IgD-negative memory B cell (primary cell): ENCODE results near the gene TCN1. TPM values are rescaled to one million over a fixed set of nuclear protein-coding genes. Genes with fewer than 3 reads are reported as not detected.
"Not testable (repeated sequence)": the region's sequence is repeated elsewhere in the genome, so short reads cannot be mapped to it uniquely, and the experiment has no call there.

Experiments used
- H3K27ac Mint-ChIP-seq, 3 donors: one replicate each; pipeline ENCODE4 v1.8.0; 2020 to 2022; ENCODE audit warnings: mild to moderate bottlenecking in 3 of 3, mixed read lengths in 3 of 3, moderate library complexity in 1 of 3
- H3K27me3 Mint-ChIP-seq: one replicate; pipeline ENCODE4 v1.8.0; 2021; ENCODE audit warnings: mixed read lengths
- H3K36me3 Mint-ChIP-seq: one replicate; pipeline ENCODE4 v1.8.0; 2020; ENCODE audit warnings: mild to moderate bottlenecking, mixed read lengths
- H3K4me1 Mint-ChIP-seq, 3 donors: one replicate each; pipeline ENCODE4 v1.8.0; 2020 to 2022; ENCODE audit warnings: mixed read lengths in 3 of 3, mild to moderate bottlenecking in 1 of 3
- H3K4me3 Mint-ChIP-seq, 4 donors: one replicate each; pipeline ENCODE4 v1.8.0; 2020 to 2022; ENCODE audit warnings: mild to moderate bottlenecking in 4 of 4, mixed read lengths in 4 of 4, moderate library complexity in 3 of 4
- H3K9me3 Mint-ChIP-seq, 3 donors: one replicate each; pipeline ENCODE4 v1.8.0; 2020 to 2021; ENCODE audit warnings: mixed read lengths in 3 of 3, mild to moderate bottlenecking in 1 of 3
- polyA plus RNA-seq: library from polyadenylated mRNA; unstranded; fragments of 300-500 nt; fragmentation: Illumina TruSeq; gene quantifications from one replicate; pipeline ENCODE4 v1.2.3, GENCODE V29; 2021

Gene TCN1
- polyA plus RNA-seq, 1 donor from 2014 or later = not detected

- Mint-ChIP-seq H3K4me3 (peak overlapping the region in 1 of 4 donors; percentile 29), H3K36me3 (no peaks in the 10 kb centered on the region), H3K9me3 (no peaks in the 10 kb centered on the region), H3K4me1 (no peaks in the 10 kb centered on the region), H3K27ac (no peak overlapping the region), H3K27me3 (peaks cover 4% of the 10 kb centered on the region)
These were observed 24.0 kb downstream of the TCN1 start for GRCh38 chr11:59842316-59842715.

- Mint-ChIP-seq H3K4me1 (no peaks in the 10 kb centered on the region), H3K4me3 (no peak overlapping the region), H3K9me3 (no peaks in the 10 kb centered on the region), H3K27me3 (peaks cover 4% of the 10 kb centered on the region), H3K36me3 (no peaks in the 10 kb centered on the region), H3K27ac (no peak overlapping the region)
These were observed 24.8 kb downstream of the TCN1 start for GRCh38 chr11:59841514-59841913.

- no peaks in the 10 kb centered on the region for H3K9me3 Mint-ChIP-seq
- no peaks in the 10 kb centered on the region for H3K4me1 Mint-ChIP-seq
- no peak overlapping the region for H3K4me3 Mint-ChIP-seq
- peaks cover 4% of the 10 kb centered on the region for H3K27me3 Mint-ChIP-seq
- no peak overlapping the region for H3K27ac Mint-ChIP-seq
- H3K36me3 Mint-ChIP-seq = no peaks in the 10 kb centered on the region
These were observed 26.7 kb downstream of the TCN1 start for GRCh38 chr11:59839615-59840014.

- H3K27me3 Mint-ChIP-seq = peaks cover 2% of the 10 kb centered on the region
- peaks cover 0 to 2% (median 0%) of the 10 kb centered on the region in 3 donors for H3K4me1 Mint-ChIP-seq
- no peaks in the 10 kb centered on the region for H3K36me3 Mint-ChIP-seq
These were observed 32.7 kb downstream of the TCN1 start for GRCh38 chr11:59833602-59834001.

GRCh38 chr11:59829358-59829757, 36.9 kb downstream of the TCN1 start:
- H3K4me1 Mint-ChIP-seq = peaks cover 0 to 2% (median 0%) of the 10 kb centered on the region in 3 donors
- H3K27me3 Mint-ChIP-seq = no peaks in the 10 kb centered on the region
- no peak overlapping the region for H3K4me3 Mint-ChIP-seq
- no peaks in the 10 kb centered on the region for H3K36me3 Mint-ChIP-seq
- H3K9me3 Mint-ChIP-seq = peaks cover 0 to 4% (median 0%) of the 10 kb centered on the region in 3 donors
- H3K27ac Mint-ChIP-seq = no peak overlapping the region

More at GRCh38 chr11:59833602-59834001, 32.7 kb downstream of the TCN1 start:
- Mint-ChIP-seq H3K4me3 (no peak overlapping the region), H3K9me3 (peaks cover 0 to 4% (median 0%) of the 10 kb centered on the region in 3 donors), H3K27ac (no peak overlapping the region)

GRCh38 chr11:59822989-59823566, 43.2 kb downstream of the TCN1 start:
- Mint-ChIP-seq H3K4me1 (peaks cover 2 to 10% (median 9%) of the 10 kb centered on the region in 3 donors), H3K27ac (no peak overlapping the region), H3K9me3 (no peaks in the 10 kb centered on the region), H3K27me3 (no peaks in the 10 kb centered on the region), H3K4me3 (peak overlapping the region in 1 of 4 donors; percentile 47), H3K36me3 (no peaks in the 10 kb centered on the region)

GRCh38 chr11:59818572-59818971, 47.7 kb downstream of the TCN1 start:
- Mint-ChIP-seq H3K27me3 (peaks cover 4% of the 10 kb centered on the region), H3K4me1 (peaks cover 9 to 16% (median 10%) of the 10 kb centered on the region in 3 donors), H3K9me3 (no peaks in the 10 kb centered on the region), H3K36me3 (no peaks in the 10 kb centered on the region), H3K27ac (peak overlapping the region in 1 of 3 donors; percentile 10), H3K4me3 (no peak overlapping the region)

- not testable (repeated sequence) for H3K27me3 Mint-ChIP-seq, H3K9me3 Mint-ChIP-seq, H3K36me3 Mint-ChIP-seq, H3K27ac Mint-ChIP-seq
- peaks cover 5 to 13% (median 8%) of the 10 kb centered on the region in 3 donors for H3K4me1 Mint-ChIP-seq
- H3K4me3 Mint-ChIP-seq = peak overlapping the region in 2 of 4 donors; percentile 22 to 31
These were observed 49.9 kb downstream of the TCN1 start for GRCh38 chr11:59816434-59816833.

- Mint-ChIP-seq H3K36me3 (peaks cover 5% of the 10 kb centered on the region), H3K4me3 (no peak overlapping the region), H3K27me3 (peaks cover 4% of the 10 kb centered on the region), H3K27ac (no peak overlapping the region), H3K4me1 (peaks cover 11 to 17% (median 12%) of the 10 kb centered on the region in 3 donors), H3K9me3 (no peaks in the 10 kb centered on the region)
These were observed 50.5 kb downstream of the TCN1 start for GRCh38 chr11:59815754-59816153.

GRCh38 chr11:59814021-59814420, 52.3 kb downstream of the TCN1 start:
- Mint-ChIP-seq H3K36me3 (peaks cover 5% of the 10 kb centered on the region), H3K4me3 (peak overlapping the region in 1 of 4 donors; percentile 60), H3K4me1 (peaks cover 16 to 22% (median 18%) of the 10 kb centered on the region in 3 donors), H3K27me3 (peaks cover 4% of the 10 kb centered on the region), H3K9me3 (no peaks in the 10 kb centered on the region), H3K27ac (no peak overlapping the region)

- no peaks in the 10 kb centered on the region for H3K9me3 Mint-ChIP-seq
- peaks cover 14 to 19% (median 16%) of the 10 kb centered on the region in 3 donors for H3K4me1 Mint-ChIP-seq
- peaks cover 5% of the 10 kb centered on the region for H3K36me3 Mint-ChIP-seq
- H3K27me3 Mint-ChIP-seq = peaks cover 4% of the 10 kb centered on the region
- peak overlapping the region in 1 of 3 donors; percentile 50 for H3K27ac Mint-ChIP-seq
- no peak overlapping the region for H3K4me3 Mint-ChIP-seq
These were observed 52.9 kb downstream of the TCN1 start for GRCh38 chr11:59813364-59813763.

- no peaks in the 10 kb centered on the region for H3K9me3 Mint-ChIP-seq
- H3K27ac Mint-ChIP-seq = peak overlapping the region in 1 of 3 donors; percentile 87
- H3K27me3 Mint-ChIP-seq = peaks cover 4% of the 10 kb centered on the region
- H3K36me3 Mint-ChIP-seq = peaks cover 5% of the 10 kb centered on the region
- H3K4me3 Mint-ChIP-seq = peak overlapping the region in 1 of 4 donors; percentile 99
- H3K4me1 Mint-ChIP-seq = peaks cover 13 to 16% (median 16%) of the 10 kb centered on the region in 3 donors
These were observed 54.1 kb downstream of the TCN1 start for GRCh38 chr11:59812220-59812619.

GRCh38 chr11:59810911-59811259, 55.4 kb downstream of the TCN1 start:
- peaks cover 5% of the 10 kb centered on the region for H3K36me3 Mint-ChIP-seq
- H3K9me3 Mint-ChIP-seq = no peaks in the 10 kb centered on the region
- no peaks in the 10 kb centered on the region for H3K27me3 Mint-ChIP-seq
- H3K27ac Mint-ChIP-seq = peak overlapping the region; percentile 87 to 96 (median 96)
- H3K4me1 Mint-ChIP-seq = peaks cover 8 to 13% (median 9%) of the 10 kb centered on the region in 3 donors
- H3K4me3 Mint-ChIP-seq = peak overlapping the region; percentile 92 to 99 (median 96)

GRCh38 chr11:59810189-59810910, 55.9 kb downstream of the TCN1 start, which contains the start of gene MRPL16:
Gene MRPL16, minus strand, starts transcription at chr11:59810778. Its CDS starts 120 bp downstream, at chr11:59810658.
- Mint-ChIP-seq H3K9me3 (no peaks in the 10 kb centered on the region), H3K27ac (peak within 1 kb of the TSS; percentile 87 to 96 (median 96)), H3K36me3 (peaks cover 5% of the 10 kb centered on the region), H3K27me3 (no peaks in the 10 kb centered on the region), H3K4me3 (peak within 1 kb of the TSS; percentile 92 to 99 (median 96)), H3K4me1 (peaks cover 8 to 13% (median 9%) of the 10 kb centered on the region in 3 donors)

GRCh38 chr11:59807047-59807610, 59.2 kb downstream of the TCN1 start:
- peaks cover 8 to 13% (median 9%) of the 10 kb centered on the region in 3 donors for H3K4me1 Mint-ChIP-seq
- peaks cover 5% of the 10 kb centered on the region for H3K36me3 Mint-ChIP-seq
- peak overlapping the region in 2 of 4 donors; percentile 9 to 55 for H3K4me3 Mint-ChIP-seq
- H3K27me3 Mint-ChIP-seq = no peaks in the 10 kb centered on the region
- no peaks in the 10 kb centered on the region for H3K9me3 Mint-ChIP-seq
- H3K27ac Mint-ChIP-seq = no peak overlapping the region
